Mammary epithelial cell (primary cell): ENCODE results near the gene H6PD.

Source experiments
- EZH2 ChIP-seq: IDR thresholded peaks from 2 replicates; pipeline ENCODE4 v1.6.1; 2012; ENCODE audit warnings: low read length, inconsistent platforms, borderline replicate concordance
- TF ChIP-seq, protein P1 (sequence below), 2 donors: IDR thresholded peaks in 1 of 2; conservative IDR thresholded peaks in 1 of 2; 2 replicates each; pipeline ENCODE4 v1.5.1; 2011 to 2012; ENCODE audit warnings: inconsistent platforms in 2 of 2, low read length in 2 of 2, mild to moderate bottlenecking in 2 of 2, control low read depth in 1 of 2, low read depth in 1 of 2; ENCODE audit not compliant: insufficient read depth in 1 of 2; ENCODE audit errors: extremely low read depth in 1 of 2

DNA sequence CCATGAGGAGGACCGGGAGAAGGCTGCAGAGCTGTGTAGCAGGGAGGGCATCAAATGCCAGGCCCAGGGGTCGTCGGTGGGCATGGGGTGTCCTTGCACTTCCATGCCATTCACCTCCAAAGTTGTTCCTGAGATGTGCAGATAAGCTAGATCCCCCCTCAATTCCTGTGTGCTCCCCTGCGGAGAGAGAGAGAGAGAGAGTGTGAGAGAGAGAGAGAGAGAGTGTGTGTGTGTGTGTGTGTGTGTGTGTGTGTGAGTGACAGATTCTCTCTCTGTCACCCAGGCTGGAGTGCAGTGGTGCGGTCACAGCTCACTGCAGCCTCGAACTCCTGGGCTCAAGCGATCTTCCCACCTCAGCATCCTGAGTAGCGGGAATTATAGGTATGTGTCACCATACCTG, 74.5 kb downstream of the H6PD start:
- TF ChIP-seq, protein P1, sequence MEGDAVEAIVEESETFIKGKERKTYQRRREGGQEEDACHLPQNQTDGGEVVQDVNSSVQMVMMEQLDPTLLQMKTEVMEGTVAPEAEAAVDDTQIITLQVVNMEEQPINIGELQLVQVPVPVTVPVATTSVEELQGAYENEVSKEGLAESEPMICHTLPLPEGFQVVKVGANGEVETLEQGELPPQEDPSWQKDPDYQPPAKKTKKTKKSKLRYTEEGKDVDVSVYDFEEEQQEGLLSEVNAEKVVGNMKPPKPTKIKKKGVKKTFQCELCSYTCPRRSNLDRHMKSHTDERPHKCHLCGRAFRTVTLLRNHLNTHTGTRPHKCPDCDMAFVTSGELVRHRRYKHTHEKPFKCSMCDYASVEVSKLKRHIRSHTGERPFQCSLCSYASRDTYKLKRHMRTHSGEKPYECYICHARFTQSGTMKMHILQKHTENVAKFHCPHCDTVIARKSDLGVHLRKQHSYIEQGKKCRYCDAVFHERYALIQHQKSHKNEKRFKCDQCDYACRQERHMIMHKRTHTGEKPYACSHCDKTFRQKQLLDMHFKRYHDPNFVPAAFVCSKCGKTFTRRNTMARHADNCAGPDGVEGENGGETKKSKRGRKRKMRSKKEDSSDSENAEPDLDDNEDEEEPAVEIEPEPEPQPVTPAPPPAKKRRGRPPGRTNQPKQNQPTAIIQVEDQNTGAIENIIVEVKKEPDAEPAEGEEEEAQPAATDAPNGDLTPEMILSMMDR (conservative IDR thresholded peaks at IDR 0.05 in 1 of 2, IDR thresholded peaks at IDR 0.05 in 1 of 2; ENCODE audit: extremely low read depth in 1 of 2, insufficient read depth in 1 of 2, low read depth in 1 of 2, low read length in 2 of 2), result no peak
- no peak for TF ChIP-seq EZH2
